Cardiac fibroblast (primary cell): ENCODE measurements around the gene GNB1.
"Not testable (repeated sequence)": the region's sequence is repeated elsewhere in the genome, so short reads cannot be mapped to it uniquely, and the experiment has no call there.

Experiments
- DNase-seq, 2 donors: peaks; one replicate each; pipeline versions ENCODE4 v3.0.0 to v3.0.0-alpha.2; 2010; ENCODE audit warnings: low read depth in 2 of 2
- H3K4me3 ChIP-seq, 2 donors: replicated peaks in 1 of 2; 1 replicate in 1 of 2; 2 replicates in 1 of 2; pipeline ENCODE4 v1.5.1; 2011; ENCODE audit warnings: low read depth in 2 of 2, low read length in 2 of 2, mild to moderate bottlenecking in 2 of 2, moderate library complexity in 1 of 2
- CTCF ChIP-seq: IDR thresholded peaks from one replicate; pipeline ENCODE4 v1.5.1; 2011; ENCODE audit warnings: low read depth, mild to moderate bottlenecking, low read length, inconsistent platforms

Gene GNB1

DNA sequence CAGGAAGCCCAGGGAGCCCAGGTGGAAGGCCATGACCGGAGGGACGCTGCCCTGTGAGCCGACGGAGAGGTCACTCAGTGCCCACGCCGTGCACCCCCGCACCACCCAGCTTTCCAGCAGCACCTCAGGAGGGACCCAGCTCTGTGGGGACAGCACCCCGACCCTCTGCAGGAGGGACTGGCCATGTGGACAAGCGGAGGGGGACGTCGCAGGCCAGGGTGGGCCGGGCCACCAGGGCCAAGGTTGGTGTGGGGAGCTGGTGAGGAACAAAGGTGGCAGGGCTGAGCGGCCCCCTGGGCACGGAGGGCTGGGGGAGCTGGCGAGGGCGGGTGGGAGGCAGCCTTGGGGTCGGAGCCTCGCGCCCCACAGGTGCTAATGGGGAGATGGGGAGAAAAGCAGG lies 135.5 kb downstream of the GNB1 start:
- no peak for DNase-seq
- no peak for TF ChIP-seq CTCF
- H3K4me3 ChIP-seq = no peak overlapping the region

DNA sequence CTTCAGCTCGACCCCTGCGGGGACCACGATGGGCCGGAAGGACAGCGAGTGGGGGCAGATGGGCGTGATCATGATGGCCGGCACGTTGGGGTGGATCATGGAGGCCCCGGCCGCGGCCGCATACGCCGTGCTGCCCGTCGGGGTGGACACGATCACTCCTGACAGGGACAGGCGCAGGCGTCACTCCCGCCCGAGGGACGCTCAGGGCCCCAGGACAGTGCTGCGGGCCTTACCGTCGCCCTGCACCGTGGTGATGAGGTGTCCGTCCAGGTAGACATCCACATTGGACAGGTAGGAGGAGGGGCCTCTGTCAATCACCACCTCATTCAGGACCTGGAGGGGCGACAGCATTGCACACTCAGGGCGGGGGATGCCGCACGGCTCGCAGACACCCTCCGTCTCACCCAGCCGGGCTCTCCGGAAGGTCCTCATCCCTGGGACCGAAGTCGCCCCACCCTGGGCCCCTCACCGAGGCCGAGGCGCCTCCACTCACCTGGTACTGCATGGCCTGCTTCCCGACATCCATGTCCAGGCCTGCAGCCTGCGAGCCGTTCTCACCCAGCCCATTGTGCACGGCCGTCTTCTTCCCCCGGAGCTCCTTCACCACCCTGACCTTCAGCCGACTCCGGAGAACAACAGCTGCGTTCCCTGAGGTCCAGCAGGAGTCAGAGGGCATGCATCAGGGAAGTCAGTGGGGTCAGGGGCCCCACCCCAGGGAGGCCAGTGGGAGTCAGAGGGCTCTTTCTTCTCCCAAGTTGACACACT lies 136.7 kb downstream of the GNB1 start:
- DNase-seq = no peak
- no peak overlapping the region for H3K4me3 ChIP-seq
- TF ChIP-seq CTCF = no peak

DNA sequence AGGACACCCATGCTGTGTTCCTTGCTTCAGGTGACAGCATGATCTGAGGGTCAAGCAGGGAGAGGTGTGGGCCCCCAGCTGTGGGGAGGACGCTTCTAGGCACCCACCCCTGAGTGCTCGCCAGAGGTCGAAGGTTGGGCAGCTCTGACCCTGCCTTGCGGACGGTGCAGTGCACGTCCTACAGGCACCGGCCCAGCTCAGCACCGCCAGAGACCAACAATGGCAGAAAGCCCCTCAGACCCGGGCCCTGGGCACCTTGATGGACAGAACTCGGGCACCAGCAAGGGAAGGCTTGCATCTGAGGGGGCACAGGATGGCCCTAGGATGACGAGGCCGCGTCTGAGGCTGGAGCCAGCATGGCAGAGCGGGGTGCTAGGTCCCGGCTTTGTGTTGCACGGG lies 137.3 kb downstream of the GNB1 start:
- no peak for TF ChIP-seq CTCF
- no peak overlapping the region for H3K4me3 ChIP-seq
- no peak for DNase-seq

- TF ChIP-seq CTCF = no peak
- DNase-seq = no peak
- H3K4me3 ChIP-seq = no peak overlapping the region
These were observed 138.0 kb downstream of the GNB1 start for GRCh38 chr1:1752636-1753606.

DNA sequence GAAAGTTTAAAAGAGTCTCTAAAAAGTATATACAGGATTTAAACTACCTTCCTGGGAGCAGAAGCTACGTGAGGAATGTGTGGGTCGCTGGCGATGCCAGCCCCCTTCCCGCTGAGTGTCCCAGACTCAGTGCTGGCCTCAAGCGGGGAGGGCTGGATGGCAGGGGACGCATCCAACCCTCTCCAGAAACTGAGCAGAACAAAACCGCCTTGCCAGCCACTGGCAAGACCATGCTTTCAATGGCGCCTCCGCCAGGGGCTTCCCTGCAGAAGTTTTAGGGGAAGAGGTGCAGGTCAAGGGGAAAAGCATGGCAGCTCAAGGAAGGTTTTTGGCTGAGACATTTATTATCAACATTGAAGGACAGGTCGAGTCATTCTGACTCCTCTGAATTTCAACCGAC lies 138.7 kb downstream of the GNB1 start:
- H3K4me3 ChIP-seq = no peak overlapping the region

GRCh38 chr1:1749941-1750340 lies 140.9 kb downstream of the GNB1 start:
- not testable (repeated sequence) for DNase-seq, H3K4me3 ChIP-seq

More for the DNA sequence above, 138.7 kb downstream of the GNB1 start:
- TF ChIP-seq CTCF = no peak
- no peak for DNase-seq

DNA sequence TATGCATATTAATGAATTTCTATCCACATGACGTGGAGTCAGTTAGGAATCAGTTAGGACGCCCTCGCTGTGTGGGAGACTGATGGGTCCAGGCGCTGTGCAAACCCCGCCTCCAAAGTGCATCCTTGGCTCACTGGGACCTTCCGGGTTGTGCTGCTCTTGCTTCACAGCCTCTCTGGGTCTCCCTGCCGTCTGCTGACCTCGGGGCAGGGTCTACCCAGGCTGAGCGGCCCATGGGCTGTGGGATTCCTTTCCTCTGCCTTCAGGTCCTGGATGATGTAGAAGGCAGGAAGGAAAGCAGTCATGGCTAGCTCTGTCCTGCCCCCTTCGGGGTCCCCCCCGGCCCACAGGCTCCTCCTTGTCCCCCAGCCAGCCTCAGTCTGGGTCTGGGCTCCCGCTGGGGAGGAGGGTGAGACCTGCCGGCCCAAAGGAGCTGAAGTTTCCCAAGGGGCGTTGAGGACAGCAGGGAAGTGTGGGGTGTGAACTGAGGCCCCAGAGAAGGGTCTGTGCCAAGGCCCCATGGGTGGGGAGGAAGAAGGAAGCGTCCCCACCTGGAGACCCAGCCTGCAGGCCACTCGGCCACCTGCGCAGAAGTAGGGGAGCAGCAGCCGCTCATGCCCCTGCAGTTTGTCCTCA lies 142.1 kb downstream of the GNB1 start:
- H3K4me3 ChIP-seq = no peak overlapping the region

DNA sequence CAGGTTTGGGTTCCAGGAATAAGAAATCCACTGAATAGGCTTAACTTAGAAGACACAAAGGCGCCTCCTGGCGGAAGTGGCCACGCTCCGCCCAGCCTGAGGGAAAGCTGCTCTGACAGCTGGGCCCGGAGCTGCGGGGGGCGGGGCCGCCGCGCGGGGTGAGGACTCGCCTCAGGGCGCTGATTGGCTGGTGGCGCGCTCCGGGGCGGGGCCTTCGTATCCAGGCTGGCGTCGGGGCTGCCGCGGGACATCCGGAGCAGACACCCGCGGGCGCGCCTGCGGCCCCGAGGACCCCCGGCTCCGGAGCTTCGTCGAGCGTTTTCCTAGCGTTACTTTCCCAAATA lies 144.3 kb downstream of the GNB1 start:
- H3K4me3 ChIP-seq = peak overlapping the region in 1 of 2 donors; percentile 48
- not testable (repeated sequence) for DNase-seq

More for the DNA sequence above, 142.1 kb downstream of the GNB1 start:
- DNase-seq = no peak
- no peak for TF ChIP-seq CTCF

DNA sequence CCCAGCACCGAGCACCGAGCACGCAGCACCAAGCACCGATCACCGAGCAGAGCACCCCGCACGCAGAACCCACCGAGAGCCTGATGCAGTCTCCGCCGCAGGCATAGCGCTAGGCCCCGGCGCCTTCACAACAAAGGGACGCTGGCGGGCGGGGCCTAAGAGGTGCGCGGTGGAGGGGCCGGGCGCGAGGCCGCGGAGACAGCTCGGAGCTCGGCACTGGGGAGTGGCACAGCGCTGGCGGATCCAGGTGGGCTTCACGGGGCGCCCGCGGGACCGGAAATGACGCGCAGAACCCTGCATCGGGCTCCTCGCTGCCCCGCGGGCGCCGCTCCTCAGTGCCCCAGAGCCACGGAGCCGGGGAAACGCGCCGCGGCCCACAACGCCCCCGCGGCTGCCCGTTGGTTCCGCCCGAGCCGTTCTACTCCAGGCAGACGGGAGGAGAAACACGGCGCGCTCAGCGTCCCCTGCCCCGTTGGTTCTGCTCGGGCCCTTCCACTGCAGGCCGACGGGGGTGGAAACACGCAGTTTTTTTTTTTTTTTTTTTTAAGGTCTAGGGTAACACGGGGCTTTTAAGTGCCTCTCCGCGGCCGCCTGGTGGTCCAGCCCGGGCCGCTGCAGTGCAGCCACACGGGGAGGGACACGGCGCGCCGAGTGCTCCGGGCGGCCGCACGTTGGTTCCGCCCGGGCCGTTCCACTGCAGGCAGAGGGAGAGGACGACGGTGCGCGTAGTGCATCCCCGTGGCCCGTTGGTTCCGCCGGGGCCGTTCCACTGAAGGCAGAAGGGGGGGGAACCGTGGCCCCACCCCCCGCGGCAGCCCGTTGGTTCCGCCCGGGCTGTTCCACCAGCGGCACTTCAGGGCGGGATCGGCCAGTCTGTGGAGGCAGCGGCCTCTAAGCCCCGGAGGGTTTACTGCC lies 145.0 kb downstream of the GNB1 start:
- DNase-seq = peak; percentile 80 to 87
- H3K4me3 ChIP-seq = peak overlapping the region; percentile 37 to 48
